Cardiac muscle cell (in vitro differentiated cells and primary cell): ENCODE measurements around the gene KNCN. TPM values are rescaled to one million over a fixed set of nuclear protein-coding genes. Genes with fewer than 3 reads are reported as not detected.
A peak's percentile ranks its signal among the peaks of the same experiment; 100 is the strongest.

Experiments used
- DNase-seq, 2 donors: peaks; one replicate each; pipeline versions ENCODE4 v3.0.0 to v3.0.0-alpha.2; 2010 to 2017; ENCODE audit warnings: low read depth in 1 of 2, low spot score in 1 of 2
- H3K27ac ChIP-seq: fragments of 200-600 bp; sonication (generic); 2 replicates; pipeline ENCODE4 v1.5.1; 2016
- H3K27me3 ChIP-seq: fragments of 200-600 bp; sonication (generic); 2 replicates; pipeline ENCODE4 v1.6.0; 2016; ENCODE audit warnings: control low read depth
- H3K36me3 ChIP-seq: fragments of 200-600 bp; sonication (generic); 2 replicates; pipeline ENCODE4 v1.5.1; 2016; ENCODE audit warnings: control low read depth
- H3K4me1 ChIP-seq: fragments of 200-600 bp; sonication (generic); 2 replicates; pipeline ENCODE4 v1.8.1; 2017; ENCODE audit warnings: low read depth, mild to moderate bottlenecking, mixed run types
- H3K4me3 ChIP-seq: fragments of 200-600 bp; sonication (generic); 2 replicates; pipeline ENCODE4 v1.5.1; 2016; ENCODE audit warnings: mild to moderate bottlenecking
- H3K9me3 ChIP-seq: fragments of 200-600 bp; sonication (generic); 2 replicates; pipeline ENCODE4 v1.5.1; 2017; ENCODE audit warnings: low read depth, mild to moderate bottlenecking, control low read depth
- polyA plus RNA-seq: library from polyadenylated mRNA; unstranded; fragments of >200 nt; fragmentation: Nextera tagmentation; extraction: Ambion mirVana; gene quantifications from 2 replicates; pipeline ENCODE4 v1.2.1, GENCODE V29; 2016
- total RNA-seq: library from RNA; depleted of rRNA; stranded (reverse); fragments of >200 nt; gene quantifications from 2 replicates; pipeline ENCODE4 v1.2.3, GENCODE V29; 2016
- TF ChIP-seq, protein P1 (sequence below): IDR thresholded peaks from 2 replicates; pipeline ENCODE4 v1.5.1; 2012; ENCODE audit warnings: low read depth, mild to moderate bottlenecking, low read length

The KNCN gene
- total and polyA plus RNA-seq, 2 experiments from 2014 or later, result not detected

DNA sequence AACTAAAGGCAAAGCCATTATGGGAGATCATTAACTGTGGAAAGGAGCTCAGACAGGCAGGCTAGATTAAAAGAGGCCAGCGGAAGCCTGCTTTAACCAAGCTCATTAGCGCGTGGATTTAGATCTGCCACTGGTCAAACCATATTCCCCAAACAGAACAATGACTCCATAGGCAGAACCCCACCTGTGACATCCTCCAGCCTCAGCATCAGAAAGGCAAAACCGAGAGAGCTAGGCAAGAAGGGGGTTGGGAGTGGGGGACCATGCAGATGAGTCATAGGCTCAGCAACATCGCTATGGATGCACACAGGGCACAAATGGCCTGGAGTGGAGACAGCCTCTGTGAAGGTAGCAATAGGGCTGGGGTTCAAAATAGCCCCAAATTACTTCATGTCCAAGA is 32.0 kb upstream of the KNCN start:
- DNase-seq, result no peak
- no peaks in the 10 kb centered on the region for H3K4me1 ChIP-seq
- H3K27ac ChIP-seq, result no peak overlapping the region
- H3K36me3 ChIP-seq, result peaks cover 6% of the 10 kb centered on the region
- TF ChIP-seq, protein P1, sequence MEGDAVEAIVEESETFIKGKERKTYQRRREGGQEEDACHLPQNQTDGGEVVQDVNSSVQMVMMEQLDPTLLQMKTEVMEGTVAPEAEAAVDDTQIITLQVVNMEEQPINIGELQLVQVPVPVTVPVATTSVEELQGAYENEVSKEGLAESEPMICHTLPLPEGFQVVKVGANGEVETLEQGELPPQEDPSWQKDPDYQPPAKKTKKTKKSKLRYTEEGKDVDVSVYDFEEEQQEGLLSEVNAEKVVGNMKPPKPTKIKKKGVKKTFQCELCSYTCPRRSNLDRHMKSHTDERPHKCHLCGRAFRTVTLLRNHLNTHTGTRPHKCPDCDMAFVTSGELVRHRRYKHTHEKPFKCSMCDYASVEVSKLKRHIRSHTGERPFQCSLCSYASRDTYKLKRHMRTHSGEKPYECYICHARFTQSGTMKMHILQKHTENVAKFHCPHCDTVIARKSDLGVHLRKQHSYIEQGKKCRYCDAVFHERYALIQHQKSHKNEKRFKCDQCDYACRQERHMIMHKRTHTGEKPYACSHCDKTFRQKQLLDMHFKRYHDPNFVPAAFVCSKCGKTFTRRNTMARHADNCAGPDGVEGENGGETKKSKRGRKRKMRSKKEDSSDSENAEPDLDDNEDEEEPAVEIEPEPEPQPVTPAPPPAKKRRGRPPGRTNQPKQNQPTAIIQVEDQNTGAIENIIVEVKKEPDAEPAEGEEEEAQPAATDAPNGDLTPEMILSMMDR, result no peak
- H3K4me3 ChIP-seq, result no peak overlapping the region
- no peaks in the 10 kb centered on the region for H3K27me3 ChIP-seq
- no peaks in the 10 kb centered on the region for H3K9me3 ChIP-seq

DNA sequence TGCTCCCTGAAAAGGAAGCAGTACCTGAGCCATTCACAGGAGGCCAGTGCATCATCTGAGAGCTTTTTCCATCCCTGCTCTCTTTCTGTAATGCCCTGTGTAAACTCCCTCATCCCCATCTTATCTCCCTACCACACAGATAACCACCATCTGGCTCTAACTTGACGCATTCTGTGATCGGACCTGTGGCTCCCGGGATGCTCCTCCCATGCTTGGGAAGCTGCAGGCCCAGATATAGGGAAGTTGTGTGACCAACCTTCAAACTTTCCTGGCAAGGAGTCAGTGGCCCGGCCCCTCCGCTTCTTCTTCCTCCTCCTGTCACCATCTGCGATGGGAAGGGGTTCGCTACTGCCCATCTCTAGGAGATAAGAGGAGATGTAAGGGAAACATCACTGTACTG is 31.5 kb upstream of the KNCN start:
- Histone ChIP-seq H3K4me1 (no peaks in the 10 kb centered on the region), H3K27me3 (no peaks in the 10 kb centered on the region), H3K4me3 (no peak overlapping the region), H3K27ac (no peak overlapping the region), H3K9me3 (no peaks in the 10 kb centered on the region), H3K36me3 (peaks cover 6% of the 10 kb centered on the region)
- DNase-seq, result peak in 1 of 2 donors; percentile 34
- TF ChIP-seq, protein P1, result no peak

DNA sequence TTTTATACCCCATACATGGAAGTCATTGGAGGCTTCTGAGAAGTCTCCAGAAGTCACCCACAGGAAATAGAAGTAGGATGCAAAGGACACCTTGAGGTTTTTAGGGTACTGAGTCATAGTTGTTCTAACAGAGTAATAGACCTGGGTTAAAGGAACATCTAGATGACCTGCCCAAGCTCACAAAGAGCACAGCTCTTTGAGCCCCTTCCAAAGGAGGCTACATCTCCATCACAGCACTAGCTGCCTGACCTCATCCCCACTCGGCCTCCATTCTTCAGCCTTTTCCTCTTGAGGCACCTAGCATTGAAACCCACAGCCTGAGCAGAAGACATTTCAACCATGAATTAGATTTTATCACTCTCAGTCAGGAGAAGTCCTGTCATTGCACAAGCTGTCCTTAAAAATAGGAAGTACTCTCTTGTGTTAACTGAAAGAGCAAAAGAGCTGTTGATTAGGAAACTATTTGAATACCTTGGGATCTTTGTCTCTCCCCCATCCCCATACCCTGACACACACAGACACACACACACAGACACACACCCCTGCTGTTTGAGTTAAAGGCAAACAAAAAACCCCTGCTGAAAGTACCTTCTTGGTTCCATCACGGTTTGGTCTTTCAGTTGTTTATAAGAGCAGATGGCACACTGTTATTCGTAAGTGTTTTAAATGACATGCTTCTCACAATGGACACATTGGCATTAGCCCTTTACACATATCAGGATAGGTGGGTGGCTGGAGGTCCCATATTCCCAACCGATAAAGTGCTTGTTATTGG is 30.4 kb upstream of the KNCN start:
- TF ChIP-seq, protein P1, result no peak
- no peaks in the 10 kb centered on the region for H3K27me3 ChIP-seq
- DNase-seq, result no peak
- no peaks in the 10 kb centered on the region for H3K9me3 ChIP-seq
- H3K36me3 ChIP-seq, result peaks cover 6% of the 10 kb centered on the region
- H3K4me3 ChIP-seq, result no peak overlapping the region
- no peaks in the 10 kb centered on the region for H3K4me1 ChIP-seq
- H3K27ac ChIP-seq, result no peak overlapping the region

DNA sequence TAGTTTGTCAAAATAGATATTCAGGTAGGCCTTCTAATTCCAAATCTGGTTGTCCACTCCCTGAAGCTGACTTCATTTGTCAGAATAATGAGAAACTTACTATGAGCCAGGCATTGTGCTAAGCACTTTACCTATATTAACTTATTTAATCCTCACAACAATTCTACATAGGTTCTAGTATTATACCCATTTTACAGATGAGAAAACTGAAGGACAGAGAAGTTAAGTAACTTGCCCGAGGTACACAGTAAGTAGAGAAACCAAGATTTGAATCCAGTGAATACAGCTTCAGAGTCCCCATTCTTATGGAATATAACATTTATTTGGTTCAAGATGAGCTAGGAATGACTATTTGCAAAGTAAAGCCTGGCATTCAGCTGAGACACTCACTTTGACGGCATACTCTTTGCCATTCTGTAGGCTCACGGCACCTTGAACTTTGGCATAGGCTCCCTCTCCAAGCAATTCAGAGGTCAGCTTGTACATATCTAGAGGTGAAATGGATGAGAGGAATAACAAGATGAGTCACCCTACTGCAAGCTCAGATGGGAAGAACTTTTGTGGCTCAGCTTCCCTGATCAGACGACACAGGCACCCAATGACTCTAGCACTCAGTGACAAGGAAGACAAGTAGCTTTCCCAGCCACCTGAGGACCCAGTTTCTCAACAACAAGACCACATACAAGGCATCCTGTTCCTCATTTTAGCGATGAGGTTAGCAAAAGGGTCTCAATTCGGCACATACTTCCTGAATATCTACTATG is 28.9 kb upstream of the KNCN start:
- Histone ChIP-seq H3K36me3 (peaks cover 6% of the 10 kb centered on the region), H3K9me3 (no peaks in the 10 kb centered on the region), H3K27me3 (no peaks in the 10 kb centered on the region), H3K4me1 (no peaks in the 10 kb centered on the region), H3K4me3 (no peak overlapping the region), H3K27ac (no peak overlapping the region)
- TF ChIP-seq, protein P1, result no peak
- no peak for DNase-seq

DNA sequence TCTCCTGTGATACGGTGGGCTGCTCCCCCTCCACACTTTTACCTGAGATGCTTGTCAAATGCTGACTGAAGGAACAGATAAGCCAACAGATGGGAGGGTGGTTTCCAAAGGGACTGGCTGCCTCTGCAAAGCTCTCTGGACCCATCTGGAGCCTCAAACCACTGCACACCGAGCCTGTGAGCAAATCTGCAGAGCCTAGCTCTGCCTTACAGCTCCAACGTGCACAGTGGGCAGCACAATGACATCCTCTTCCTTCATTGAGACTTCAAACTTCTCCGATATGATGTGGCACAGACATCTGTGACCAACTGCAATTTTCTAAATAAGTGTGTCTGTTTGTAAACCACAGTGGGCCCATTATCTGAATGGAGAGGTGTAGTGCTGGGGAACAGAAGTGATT is 26.2 kb upstream of the KNCN start:
- TF ChIP-seq, protein P1, result no peak
- Histone ChIP-seq H3K27me3 (no peaks in the 10 kb centered on the region), H3K36me3 (peaks cover 6% of the 10 kb centered on the region), H3K27ac (no peak overlapping the region), H3K4me3 (no peak overlapping the region), H3K4me1 (no peaks in the 10 kb centered on the region), H3K9me3 (no peaks in the 10 kb centered on the region)
- no peak for DNase-seq
